Kidney tubule cell (primary cell): ENCODE measurements around the gene PPP1R7.
A peak's percentile ranks its signal among the peaks of the same experiment; 100 is the strongest.

Experiments
- DNase-seq: peaks from one replicate; pipeline ENCODE4 v3.0.0-alpha.2; 2018; ENCODE audit warnings: low spot score

PPP1R7 gene

GRCh38 chr2:241228860-241229516 lies 78.7 kb downstream of the PPP1R7 start:
- no peak for DNase-seq

- no peak for DNase-seq
These were observed 79.5 kb downstream of the PPP1R7 start for GRCh38 chr2:241229563-241230401.

- DNase-seq: peak; percentile 6
These were observed 80.2 kb downstream of the PPP1R7 start for GRCh38 chr2:241230435-241230834.

- DNase-seq: no peak
These were observed 82.7 kb downstream of the PPP1R7 start for GRCh38 chr2:241232736-241233575.
